HTR-8/SVneo (cell line): ENCODE results near the gene NCKIPSD.

ENCODE experiments used
- DNase-seq: peaks from one replicate; pipeline ENCODE4 v3.0.0; 2011; ENCODE audit warnings: low spot score, mixed read lengths; ENCODE audit not compliant: insufficient read length
- FAIRE-seq: peaks from 2 replicates; lab custom pipeline; 2011; peaks lifted over from hg19 to GRCh38; lab: Jason Lieb, UNC

NCKIPSD gene

GRCh38 chr3:48652923-48653715 is 32.6 kb downstream of the NCKIPSD start:
- FAIRE-seq, result no peak
- DNase-seq, result no peak

GRCh38 chr3:48651771-48652170 is 33.9 kb downstream of the NCKIPSD start:
- FAIRE-seq (no peak), DNase-seq (no peak)

GRCh38 chr3:48650723-48651122 is 35.0 kb downstream of the NCKIPSD start:
- DNase-seq, result no peak
- FAIRE-seq, result no peak

- no peak for FAIRE-seq
- DNase-seq, result no peak
Observed at GRCh38 chr3:48648188-48648850, 37.4 kb downstream of the NCKIPSD start.

GRCh38 chr3:48647714-48648113 is 38.0 kb downstream of the NCKIPSD start:
- DNase-seq (no peak), FAIRE-seq (no peak)

- DNase-seq (no peak), FAIRE-seq (no peak)
Observed at GRCh38 chr3:48644898-48645760, 40.6 kb downstream of the NCKIPSD start.

- DNase-seq, result no peak
- FAIRE-seq, result no peak
Observed at GRCh38 chr3:48642605-48643004, 43.1 kb downstream of the NCKIPSD start.

GRCh38 chr3:48641396-48641795 is 44.3 kb downstream of the NCKIPSD start:
- FAIRE-seq (no peak), DNase-seq (no peak)

- DNase-seq (no peak), FAIRE-seq (no peak)
Observed at GRCh38 chr3:48639944-48640606, 45.6 kb downstream of the NCKIPSD start.

GRCh38 chr3:48637305-48637704 is 48.4 kb downstream of the NCKIPSD start:
- DNase-seq (no peak), FAIRE-seq (no peak)

- no peak for DNase-seq
- FAIRE-seq, result no peak
Observed at GRCh38 chr3:48636149-48636655, 49.5 kb downstream of the NCKIPSD start.

- peak; percentile 93 for FAIRE-seq
- peak; percentile 98 for DNase-seq
Observed at GRCh38 chr3:48635222-48636021, 50.3 kb downstream of the NCKIPSD start, which contains the start of gene SLC26A6. Gene SLC26A6 (minus strand): TSS chr3:48635461. CDS start chr3:48635393, 68 bp downstream.

GRCh38 chr3:48634661-48635221 is 51.0 kb downstream of the NCKIPSD start:
- FAIRE-seq, result no peak
- DNase-seq, result peak; percentile 79

- no peak for FAIRE-seq
- DNase-seq, result no peak
Observed at GRCh38 chr3:48633743-48634142, 52.0 kb downstream of the NCKIPSD start.

- no peak for DNase-seq
- no peak for FAIRE-seq
Observed at GRCh38 chr3:48633256-48633655, 52.5 kb downstream of the NCKIPSD start.

GRCh38 chr3:48631516-48632448 is 53.9 kb downstream of the NCKIPSD start:
- FAIRE-seq (peak; percentile 66), DNase-seq (no peak)

GRCh38 chr3:48630833-48631232 is 54.9 kb downstream of the NCKIPSD start:
- DNase-seq (no peak), FAIRE-seq (peak; percentile 9)

- FAIRE-seq (no peak), DNase-seq (no peak)
Observed at GRCh38 chr3:48630407-48630806, 55.3 kb downstream of the NCKIPSD start.
